Endothelial cell of umbilical vein (primary cell): ENCODE results near the gene NEURL1B.

Experiments
- MAX ChIP-seq: IDR thresholded peaks from 2 replicates; pipeline ENCODE4 v1.6.1; 2011; ENCODE audit not compliant: insufficient read depth, insufficient read length
- POLR2A ChIP-seq: IDR thresholded peaks from 2 replicates; pipeline ENCODE4 v1.6.1; 2012; ENCODE audit warnings: low read depth, mild to moderate bottlenecking, control low read depth, low read length
- POLR2AphosphoS5 ChIP-seq: IDR thresholded peaks from 2 replicates; pipeline ENCODE4 v1.6.1; 2012; ENCODE audit warnings: low read depth, mild to moderate bottlenecking, control low read depth, low read length, moderate library complexity; ENCODE audit not compliant: insufficient read depth
- TF ChIP-seq, protein P1 (sequence below), 2 donors: IDR thresholded peaks; 1 replicate in 1 of 2; 2 replicates in 1 of 2; pipeline ENCODE4 v1.5.1; 2011; ENCODE audit warnings: low read length in 2 of 2, mild to moderate bottlenecking in 2 of 2, moderate library complexity in 2 of 2, control low read depth in 1 of 2, inconsistent platforms in 1 of 2, low read depth in 1 of 2; ENCODE audit not compliant: insufficient read depth in 1 of 2; ENCODE audit errors: extremely low read depth in 1 of 2

DNA sequence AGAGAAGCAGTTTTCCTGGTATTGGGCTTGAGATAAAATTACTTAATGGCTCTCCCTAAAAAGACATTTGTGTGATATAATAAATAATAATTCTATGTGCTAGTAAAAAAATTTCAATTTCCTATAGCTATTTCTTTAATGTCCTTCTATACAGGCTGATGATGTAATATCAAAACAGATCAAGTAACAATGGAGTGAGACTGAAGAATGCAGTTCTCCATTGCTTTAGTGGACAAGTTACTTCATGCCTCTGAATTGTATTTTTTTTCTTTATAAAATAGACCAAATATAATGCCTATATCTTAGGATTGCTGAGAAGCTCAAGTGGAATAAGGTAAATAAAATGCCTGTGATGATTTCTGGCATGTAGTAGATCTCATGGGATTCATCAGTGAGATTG is 35.6 kb upstream of the NEURL1B start:
- TF ChIP-seq, protein P1, sequence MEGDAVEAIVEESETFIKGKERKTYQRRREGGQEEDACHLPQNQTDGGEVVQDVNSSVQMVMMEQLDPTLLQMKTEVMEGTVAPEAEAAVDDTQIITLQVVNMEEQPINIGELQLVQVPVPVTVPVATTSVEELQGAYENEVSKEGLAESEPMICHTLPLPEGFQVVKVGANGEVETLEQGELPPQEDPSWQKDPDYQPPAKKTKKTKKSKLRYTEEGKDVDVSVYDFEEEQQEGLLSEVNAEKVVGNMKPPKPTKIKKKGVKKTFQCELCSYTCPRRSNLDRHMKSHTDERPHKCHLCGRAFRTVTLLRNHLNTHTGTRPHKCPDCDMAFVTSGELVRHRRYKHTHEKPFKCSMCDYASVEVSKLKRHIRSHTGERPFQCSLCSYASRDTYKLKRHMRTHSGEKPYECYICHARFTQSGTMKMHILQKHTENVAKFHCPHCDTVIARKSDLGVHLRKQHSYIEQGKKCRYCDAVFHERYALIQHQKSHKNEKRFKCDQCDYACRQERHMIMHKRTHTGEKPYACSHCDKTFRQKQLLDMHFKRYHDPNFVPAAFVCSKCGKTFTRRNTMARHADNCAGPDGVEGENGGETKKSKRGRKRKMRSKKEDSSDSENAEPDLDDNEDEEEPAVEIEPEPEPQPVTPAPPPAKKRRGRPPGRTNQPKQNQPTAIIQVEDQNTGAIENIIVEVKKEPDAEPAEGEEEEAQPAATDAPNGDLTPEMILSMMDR (IDR thresholded peaks at IDR 0.05; ENCODE audit: extremely low read depth in 1 of 2, insufficient read depth in 1 of 2, low read depth in 1 of 2, low read length in 2 of 2), result no peak
- TF ChIP-seq POLR2A, result no peak
- TF ChIP-seq POLR2AphosphoS5, result no peak
- TF ChIP-seq MAX, result no peak
